ENCODE results near the gene IFTAP. TPM values are rescaled to one million over a fixed set of nuclear protein-coding genes. Genes with fewer than 3 reads are reported as not detected.

The IFTAP gene
- total RNA-seq, 2 experiments from 2014 or later = 1.5 to 1.8 TPM

Other genes with a start within 250 kb of the IFTAP start
- gene TRAF6, start 84.2 kb upstream of the IFTAP start, total RNA-seq = 10 to 100 TPM; 13.5 to 15.0 TPM
- under 1 TPM; 0.10 to 0.25 TPM for gene RAG1, start 26.5 kb upstream of the IFTAP start, total RNA-seq
- gene RAG2, start 3.7 kb downstream of the IFTAP start, total RNA-seq = not detected

Data from activated CD4-positive, alpha-beta T cell treated with anti-CD3 and anti-CD28 coated beads, Interleukin-2, amount 10 ng/mL, durations not matched to agents 7 days and 5 days (primary cell).